CD14-positive monocyte (primary cell): ENCODE measurements around the gene CERS4. TPM values are rescaled to one million over a fixed set of nuclear protein-coding genes. Genes with fewer than 3 reads are reported as not detected.

Source experiments
- DNase-seq, 3 donors: peaks; one replicate each; pipeline ENCODE4 v3.0.0-alpha.2; 2011 to 2022
- H2AFZ ChIP-seq: 2 replicates; pipeline ENCODE4 v1.6.0; 2012; ENCODE audit warnings: mild to moderate bottlenecking, low read depth, low read length, inconsistent platforms; ENCODE audit not compliant: insufficient read depth, poor library complexity, severe bottlenecking
- H3K27ac ChIP-seq, 2 donors: 1 replicate in 1 of 2; 2 replicates in 1 of 2; pipeline ENCODE4 v1.5.1; 2012 to 2013; ENCODE audit warnings: low read length in 2 of 2, control low read depth in 1 of 2, inconsistent platforms in 1 of 2, low read depth in 1 of 2, mild to moderate bottlenecking in 1 of 2
- H3K27me3 ChIP-seq, 2 donors: one replicate each; pipeline versions ENCODE4 v1.6.0 to v1.6.1; 2011 to 2013; ENCODE audit warnings: low read length in 2 of 2; ENCODE audit not compliant: control insufficient read depth in 2 of 2, insufficient read depth in 2 of 2
- H3K36me3 ChIP-seq, 2 donors: replicated peaks in 1 of 2; 1 replicate in 1 of 2; 2 replicates in 1 of 2; pipeline versions ENCODE4 v1.5.1 to v1.6.1; 2012 to 2013; ENCODE audit warnings: low read length in 2 of 2, control low read depth in 1 of 2, inconsistent platforms in 1 of 2, mild to moderate bottlenecking in 1 of 2; ENCODE audit not compliant: insufficient read depth in 2 of 2, control insufficient read depth in 1 of 2
- H3K4me1 ChIP-seq, 2 donors: 1 replicate in 1 of 2; 2 replicates in 1 of 2; pipeline versions ENCODE4 v1.5.1 to v1.6.1; 2012 to 2013; ENCODE audit warnings: low read length in 2 of 2, control low read depth in 1 of 2, inconsistent platforms in 1 of 2, mild to moderate bottlenecking in 1 of 2, moderate library complexity in 1 of 2; ENCODE audit not compliant: insufficient read depth in 2 of 2, control insufficient read depth in 1 of 2
- H3K4me2 ChIP-seq: replicated peaks from 2 replicates; pipeline ENCODE3; 2012; ENCODE audit warnings: low read length, moderate library complexity, mild to moderate bottlenecking; ENCODE audit not compliant: poor library complexity, severe bottlenecking; ENCODE audit errors: extremely low read depth
- H3K4me3 ChIP-seq, 3 experiments: fragments of 200-600 bp in 1 of 3; sonication (generic) in 1 of 3; replicated peaks in 1 of 3; 1 replicate in 2 of 3; 2 replicates in 1 of 3; pipeline ENCODE4 v1.5.1; 2011 to 2013; ENCODE audit warnings: low read length in 3 of 3, mild to moderate bottlenecking in 3 of 3, control low read depth in 2 of 3, low read depth in 2 of 3, inconsistent platforms in 1 of 3, moderate library complexity in 1 of 3
- H3K79me2 ChIP-seq: 2 replicates; pipeline ENCODE4 v1.6.0; 2012; ENCODE audit warnings: mild to moderate bottlenecking, control low read depth, inconsistent platforms, low read length, moderate library complexity; ENCODE audit not compliant: insufficient read depth
- H3K9ac ChIP-seq: 2 replicates; pipeline ENCODE4 v1.6.0; 2017; ENCODE audit warnings: low read length, mild to moderate bottlenecking; ENCODE audit not compliant: insufficient read depth, poor library complexity, severe bottlenecking
- H3K9me3 ChIP-seq, 2 donors: replicated peaks in 1 of 2; 1 replicate in 1 of 2; 2 replicates in 1 of 2; pipeline versions ENCODE4 v1.5.1 to v1.6.1; 2012 to 2013; ENCODE audit warnings: low read length in 2 of 2, control low read depth in 1 of 2; ENCODE audit not compliant: control insufficient read depth in 1 of 2, insufficient read depth in 1 of 2
- H4K20me1 ChIP-seq: 2 replicates; pipeline ENCODE4 v1.6.0; 2012; ENCODE audit warnings: mild to moderate bottlenecking, low read length, control low read depth, moderate library complexity; ENCODE audit not compliant: insufficient read depth
- H3K27ac Mint-ChIP-seq, 7 donors: one replicate each; pipeline ENCODE4 v1.8.0; 2020; ENCODE audit warnings: mild to moderate bottlenecking in 7 of 7, mixed read lengths in 7 of 7, moderate library complexity in 6 of 7, inconsistent platforms in 2 of 7
- H3K27me3 Mint-ChIP-seq, 3 donors: one replicate each; pipeline ENCODE4 v1.8.0; 2021 to 2022; ENCODE audit warnings: low read depth in 3 of 3, mild to moderate bottlenecking in 3 of 3, mixed read lengths in 3 of 3, moderate library complexity in 3 of 3, inconsistent platforms in 1 of 3
- H3K36me3 Mint-ChIP-seq, 2 donors: one replicate each; pipeline ENCODE4 v1.8.0; 2020; ENCODE audit warnings: mixed read lengths in 2 of 2, inconsistent platforms in 1 of 2, mild to moderate bottlenecking in 1 of 2
- H3K4me1 Mint-ChIP-seq: one replicate; pipeline ENCODE4 v1.8.0; 2020; ENCODE audit warnings: mild to moderate bottlenecking, mixed read lengths
- H3K4me3 Mint-ChIP-seq, 2 donors: one replicate each; pipeline ENCODE4 v1.8.0; 2020; ENCODE audit warnings: mild to moderate bottlenecking in 2 of 2, mixed read lengths in 2 of 2, moderate library complexity in 1 of 2
- H3K9me3 Mint-ChIP-seq, 7 donors: one replicate each; pipeline ENCODE4 v1.8.0; 2020 to 2022; ENCODE audit warnings: mixed read lengths in 7 of 7, mild to moderate bottlenecking in 6 of 7, moderate library complexity in 6 of 7, inconsistent platforms in 2 of 7
- WGBS: methylation state at CpG from one replicate; pipeline ENCODE4 v1.1.5; 2013; ENCODE audit warnings: missing lambda C conversion rate; ENCODE audit not compliant: insufficient coverage; 5-methylcytosine and 5-hydroxymethylcytosine counted together
- intact Hi-C, 2 donors: fragments of 100-400 bp; cut with micrococcal nuclease; formaldehyde crosslinking; loops; one replicate each; pipeline versions ENCODE4 v1.15.0 to v1.15.1; 2023
- polyA plus RNA-seq, 3 donors: library from polyadenylated mRNA; depleted of rRNA in 1 of 3; unstranded in 2 of 3; stranded (reverse) in 1 of 3; fragments of 300-500 nt in 2 of 3; fragments of >200 nt in 1 of 3; fragmentation: Illumina TruSeq in 2 of 3; gene quantifications; 1 replicate in 2 of 3; 2 replicates in 1 of 3; pipeline ENCODE4 v1.2.3, GENCODE V29; 2012 to 2021
- TF ChIP-seq, protein P1 (sequence below): fragments of 200-600 bp; IDR thresholded peaks from one replicate; pipeline ENCODE4 v1.8.0; 2022; ENCODE audit warnings: antibody characterized with exemption, mild to moderate bottlenecking

CERS4 gene
- polyA plus RNA-seq, 3 donors: 11.4 to 12.1 (median 12.0) TPM

DNA sequence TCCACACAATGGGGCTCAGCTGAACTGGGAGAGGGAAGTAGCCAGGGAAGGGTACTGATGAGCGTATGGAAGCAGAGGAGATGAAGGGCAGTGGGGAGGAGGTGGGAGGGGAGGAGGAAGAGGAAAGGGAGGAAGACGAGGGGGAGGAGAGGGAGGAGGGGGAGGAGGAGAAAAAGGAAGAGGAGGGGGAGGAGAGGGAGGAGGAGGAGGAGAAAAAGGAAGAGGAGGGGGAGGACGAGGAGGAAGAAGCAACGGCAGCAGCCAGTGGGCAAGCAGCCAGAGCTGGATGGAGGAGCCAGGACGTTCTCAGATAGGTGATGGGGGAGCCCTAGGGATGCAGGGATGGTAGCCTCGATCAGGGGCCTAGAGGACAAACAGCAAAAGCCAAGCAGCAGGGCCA is 5.6 kb downstream of the CERS4 start:
- intact Hi-C loops: loop anchor here in 1 of 2 donors (5.0 kb wide), 1 partner anchor 38 kb away; no protein-coding TSS in a partner anchor
- Histone ChIP-seq H2AFZ (no peak overlapping the region), H4K20me1 (no peaks in the 10 kb centered on the region), H3K4me3 (no peak overlapping the region), H3K9ac (no peak overlapping the region), H3K27me3 (peaks cover 6 to 18% of the 10 kb centered on the region in 2 donors), H3K79me2 (no peaks in the 10 kb centered on the region), H3K36me3 (no peaks in the 10 kb centered on the region), H3K27ac (peak overlapping the region in 1 of 2 donors; percentile 9), H3K4me2 (no peak overlapping the region), H3K9me3 (no peaks in the 10 kb centered on the region), H3K4me1 (peaks cover 14 to 17% of the 10 kb centered on the region in 2 donors)
- peaks cover 2 to 6% of the 10 kb centered on the region in 2 donors for H3K36me3 Mint-ChIP-seq
- TF ChIP-seq, protein P1, sequence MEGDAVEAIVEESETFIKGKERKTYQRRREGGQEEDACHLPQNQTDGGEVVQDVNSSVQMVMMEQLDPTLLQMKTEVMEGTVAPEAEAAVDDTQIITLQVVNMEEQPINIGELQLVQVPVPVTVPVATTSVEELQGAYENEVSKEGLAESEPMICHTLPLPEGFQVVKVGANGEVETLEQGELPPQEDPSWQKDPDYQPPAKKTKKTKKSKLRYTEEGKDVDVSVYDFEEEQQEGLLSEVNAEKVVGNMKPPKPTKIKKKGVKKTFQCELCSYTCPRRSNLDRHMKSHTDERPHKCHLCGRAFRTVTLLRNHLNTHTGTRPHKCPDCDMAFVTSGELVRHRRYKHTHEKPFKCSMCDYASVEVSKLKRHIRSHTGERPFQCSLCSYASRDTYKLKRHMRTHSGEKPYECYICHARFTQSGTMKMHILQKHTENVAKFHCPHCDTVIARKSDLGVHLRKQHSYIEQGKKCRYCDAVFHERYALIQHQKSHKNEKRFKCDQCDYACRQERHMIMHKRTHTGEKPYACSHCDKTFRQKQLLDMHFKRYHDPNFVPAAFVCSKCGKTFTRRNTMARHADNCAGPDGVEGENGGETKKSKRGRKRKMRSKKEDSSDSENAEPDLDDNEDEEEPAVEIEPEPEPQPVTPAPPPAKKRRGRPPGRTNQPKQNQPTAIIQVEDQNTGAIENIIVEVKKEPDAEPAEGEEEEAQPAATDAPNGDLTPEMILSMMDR: no peak
- peaks cover 23% of the 10 kb centered on the region for H3K4me1 Mint-ChIP-seq
- peak in 1 of 3 donors; percentile 36 for DNase-seq
- WGBS: 18% methylated on average over 6 of the region's 6 CpGs
- peaks cover 0 to 6% (median 5%) of the 10 kb centered on the region in 7 donors for H3K9me3 Mint-ChIP-seq
- H3K27ac Mint-ChIP-seq: peak overlapping the region in 1 of 7 donors; percentile 71
- peaks cover 31 to 56% (median 42%) of the 10 kb centered on the region in 3 donors for H3K27me3 Mint-ChIP-seq
- H3K4me3 Mint-ChIP-seq: peak overlapping the region in 1 of 2 donors; percentile 43

DNA sequence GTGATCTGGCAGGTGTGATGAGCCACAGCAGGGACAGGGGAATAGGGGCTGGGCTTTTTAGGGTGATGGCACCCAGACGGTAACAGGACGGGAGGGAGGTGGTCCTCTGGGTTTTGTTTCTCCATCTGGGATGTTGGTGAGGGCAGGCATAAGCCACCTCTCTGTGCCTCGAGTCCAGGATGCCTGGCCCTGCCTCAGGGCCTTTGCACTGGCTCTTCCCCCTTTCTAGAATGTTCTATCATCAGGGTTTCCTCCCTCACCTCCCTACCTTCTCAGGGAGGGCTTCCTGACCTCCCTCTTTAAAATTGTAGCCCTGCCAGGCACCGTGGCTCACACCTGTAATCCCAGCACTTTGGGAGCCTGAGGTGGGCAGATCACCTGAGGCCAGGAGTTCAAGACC is 6.6 kb downstream of the CERS4 start:
- Histone ChIP-seq H3K27ac (no peak overlapping the region), H4K20me1 (no peaks in the 10 kb centered on the region), H3K27me3 (peaks cover 0 to 8% of the 10 kb centered on the region in 2 donors), H3K4me2 (no peak overlapping the region), H2AFZ (no peak overlapping the region), H3K9me3 (no peaks in the 10 kb centered on the region), H3K36me3 (no peaks in the 10 kb centered on the region), H3K4me3 (no peak overlapping the region), H3K4me1 (peaks cover 11 to 14% of the 10 kb centered on the region in 2 donors), H3K9ac (no peak overlapping the region), H3K79me2 (no peaks in the 10 kb centered on the region)
- 96% methylated on average over 4 of the region's 4 CpGs for WGBS
- Mint-ChIP-seq H3K36me3 (peaks cover 0 to 2% of the 10 kb centered on the region in 2 donors), H3K4me1 (peaks cover 16% of the 10 kb centered on the region), H3K27ac (peak overlapping the region in 1 of 7 donors; percentile 46), H3K4me3 (peak overlapping the region in 1 of 2 donors; percentile 30), H3K9me3 (no peaks in the 10 kb centered on the region), H3K27me3 (peaks cover 21 to 56% (median 33%) of the 10 kb centered on the region in 3 donors)
- TF ChIP-seq, protein P1: no peak
- intact Hi-C loops: no loop called here
- no peak for DNase-seq
